CD1c-positive myeloid dendritic cell (primary cell): ENCODE measurements around the gene ELOA2.
"Not testable (repeated sequence)": the region's sequence is repeated elsewhere in the genome, so short reads cannot be mapped to it uniquely, and the experiment has no call there.

ENCODE experiments used
- DNase-seq: peaks from one replicate; pipeline ENCODE4 v3.0.0-alpha.2; 2016; ENCODE audit errors: extremely low spot score

ELOA2 gene

GRCh38 chr18:47022821-47023220 lies 12.6 kb downstream of the ELOA2 start:
- not testable (repeated sequence) for DNase-seq

GRCh38 chr18:47020757-47021156 lies 14.7 kb downstream of the ELOA2 start:
- DNase-seq = not testable (repeated sequence)

- DNase-seq = not testable (repeated sequence)
Measured at GRCh38 chr18:47019870-47020269, 15.6 kb downstream of the ELOA2 start.
